GM19238 (cell line): ENCODE results near the gene MFN1.

Experiments
- DNase-seq: peaks from one replicate; pipeline ENCODE4 v3.0.0; 2011; ENCODE audit warnings: low spot score; ENCODE audit not compliant: insufficient read length

The MFN1 gene

GRCh38 chr3:179336345-179336929, 11.1 kb upstream of the MFN1 start:
- DNase-seq, result no peak

GRCh38 chr3:179348325-179349013, 960 bp downstream of the MFN1 start:
- peak; percentile 26 for DNase-seq

GRCh38 chr3:179355996-179356395, 8.5 kb downstream of the MFN1 start:
- no peak for DNase-seq

GRCh38 chr3:179363332-179363731, 15.8 kb downstream of the MFN1 start:
- DNase-seq, result no peak

- DNase-seq, result no peak
Measured at GRCh38 chr3:179369621-179370020, 22.1 kb downstream of the MFN1 start.

GRCh38 chr3:179373938-179374337, 26.4 kb downstream of the MFN1 start:
- no peak for DNase-seq

- no peak for DNase-seq
Measured at GRCh38 chr3:179375091-179375999, 27.8 kb downstream of the MFN1 start.

GRCh38 chr3:179376474-179376873, 29.0 kb downstream of the MFN1 start:
- DNase-seq, result no peak

- DNase-seq, result no peak
Measured at GRCh38 chr3:179391906-179392305, 44.4 kb downstream of the MFN1 start.

GRCh38 chr3:179398574-179399231, 51.2 kb downstream of the MFN1 start:
- DNase-seq, result no peak

- no peak for DNase-seq
Measured at GRCh38 chr3:179401561-179401960, 54.1 kb downstream of the MFN1 start.

GRCh38 chr3:179402963-179403362, 55.5 kb downstream of the MFN1 start:
- DNase-seq, result no peak

- no peak for DNase-seq
Measured at GRCh38 chr3:179404307-179404706, 56.8 kb downstream of the MFN1 start.

- no peak for DNase-seq
Measured at GRCh38 chr3:179410331-179410730, 62.8 kb downstream of the MFN1 start.

GRCh38 chr3:179410999-179411398, 63.5 kb downstream of the MFN1 start:
- DNase-seq, result no peak

GRCh38 chr3:179414804-179415203, 67.3 kb downstream of the MFN1 start:
- DNase-seq, result no peak

- DNase-seq, result no peak
Measured at GRCh38 chr3:179415377-179415776, 67.9 kb downstream of the MFN1 start.

- no peak for DNase-seq
Measured at GRCh38 chr3:179416681-179417080, 69.2 kb downstream of the MFN1 start.

GRCh38 chr3:179418610-179419009, 71.1 kb downstream of the MFN1 start:
- DNase-seq, result no peak

- no peak for DNase-seq
Measured at GRCh38 chr3:179421500-179421899, 74.0 kb downstream of the MFN1 start.

- DNase-seq, result no peak
Measured at GRCh38 chr3:179425075-179425474, 77.6 kb downstream of the MFN1 start.
